Activated B cell treated with CpG ODN at 0.5 μM for 24 hours (primary cell): Measurements from ENCODE around the gene PRR13. TPM values are rescaled to one million over a fixed set of nuclear protein-coding genes. Genes with fewer than 3 reads are reported as not detected.
A peak's percentile ranks its signal among the peaks of the same experiment; 100 is the strongest.
"Not testable (repeated sequence)": the region's sequence is repeated elsewhere in the genome, so short reads cannot be mapped to it uniquely, and the experiment has no call there.

ENCODE experiments used
- ATAC-seq: fragments of 200-7000 bp; cut with Tn5 transposase; one replicate; pipeline ENCODE4 v1.10.0; 2021; ENCODE audit warnings: low read depth, mild to moderate bottlenecking, moderate library complexity
- CTCF ChIA-PET: fragments of 350-600 bp; sonication (Branson Sonifier 250); formaldehyde crosslinking; loops from one replicate; lab custom pipeline; 2021; ENCODE audit warnings: antibody characterized with exemption; lab: Charles Lee
- POLR2A ChIA-PET: fragments of 350-600 bp; sonication (Branson Sonifier 250); formaldehyde crosslinking; loops from one replicate; lab custom pipeline; 2021; ENCODE audit warnings: antibody characterized with exemption; lab: Charles Lee
- DNase-seq: peaks from one replicate; pipeline ENCODE4 v3.0.0; 2022
- H3K27ac Mint-ChIP-seq: one replicate; pipeline ENCODE4 v1.8.0; 2020; ENCODE audit warnings: mixed read lengths
- H3K27me3 Mint-ChIP-seq: one replicate; pipeline ENCODE4 v1.8.0; 2021; ENCODE audit warnings: mixed read lengths
- H3K36me3 Mint-ChIP-seq: one replicate; pipeline ENCODE4 v1.8.0; 2021; ENCODE audit warnings: low read depth, mixed read lengths
- H3K4me1 Mint-ChIP-seq: one replicate; pipeline ENCODE4 v1.8.0; 2021; ENCODE audit warnings: mixed read lengths
- H3K4me3 Mint-ChIP-seq: one replicate; pipeline ENCODE4 v1.8.0; 2020; ENCODE audit warnings: mild to moderate bottlenecking, mixed read lengths
- H3K9me3 Mint-ChIP-seq: one replicate; pipeline ENCODE4 v1.8.0; 2020; ENCODE audit warnings: mixed read lengths
- CTCF ChIP-seq: fragments of 200-600 bp; IDR thresholded peaks from one replicate; pipeline ENCODE4 v1.8.0; 2022; ENCODE audit warnings: antibody characterized with exemption, mild to moderate bottlenecking
- intact Hi-C: fragments of 100-400 bp; cut with micrococcal nuclease; formaldehyde crosslinking; loops from one replicate; pipeline ENCODE4 v1.15.1; 2024
- total RNA-seq: library from RNA; stranded (reverse); gene quantifications from 2 replicates; pipeline ENCODE4 v1.2.3, GENCODE V29; 2022

PRR13 gene
- total RNA-seq, 1 donor from 2014 or later: 266 TPM

DNA sequence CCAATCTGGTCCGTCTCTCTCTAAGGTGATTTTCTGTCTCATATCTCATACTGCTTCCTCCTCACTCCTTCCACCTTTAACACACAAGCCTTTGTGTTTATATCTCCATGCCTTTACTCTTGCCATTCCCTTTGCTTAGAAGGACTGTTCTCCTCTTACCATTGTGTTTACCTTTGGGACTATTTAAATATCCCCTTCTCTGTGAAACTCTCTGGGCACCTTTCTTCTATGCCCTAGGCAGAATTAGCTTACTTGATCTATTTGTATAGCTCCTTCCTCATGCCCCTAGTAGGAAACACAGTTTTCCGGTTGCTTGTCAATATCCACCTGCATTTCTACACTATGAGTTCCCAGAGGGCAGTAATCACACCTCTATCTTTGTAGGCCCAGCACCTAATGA, 21.8 kb upstream of the PRR13 start:
- no peaks in the 10 kb centered on the region for H3K36me3 Mint-ChIP-seq
- DNase-seq: no peak
- CTCF ChIA-PET: interaction anchor here (1.1 to 5.6 kb wide), 3 partner anchors 63 to 75 kb away, joined by 3 to 118 read pairs (median 28); no protein-coding TSS in a partner anchor
- no peak for ATAC-seq
- H3K27ac Mint-ChIP-seq: peak overlapping the region; percentile 70
- H3K27me3 Mint-ChIP-seq: no peaks in the 10 kb centered on the region
- H3K4me3 Mint-ChIP-seq: no peak overlapping the region
- POLR2A ChIA-PET: interaction anchor here (0.5 to 3.5 kb wide), 2 partner anchors 39 to 71 kb away, joined by 3 to 38 read pairs; partner anchors contain the start of gene SP1
- no peaks in the 10 kb centered on the region for H3K9me3 Mint-ChIP-seq
- no peak for TF ChIP-seq CTCF
- intact Hi-C loops: no loop called here
- peaks cover 48% of the 10 kb centered on the region for H3K4me1 Mint-ChIP-seq

- H3K4me1 Mint-ChIP-seq: peaks cover 33% of the 10 kb centered on the region
- intact Hi-C loops, H3K27me3 Mint-ChIP-seq, DNase-seq, H3K36me3 Mint-ChIP-seq, H3K27ac Mint-ChIP-seq, H3K9me3 Mint-ChIP-seq, H3K4me3 Mint-ChIP-seq, ATAC-seq: not testable (repeated sequence)
- ChIA-PET CTCF (interaction anchor here (1.6 to 5.6 kb wide), 6 partner anchors 43 to 101 kb away, joined by 3 to 118 read pairs (median 22); partner anchors contain the start of genes AAAS, NPFF and SP1), POLR2A (interaction anchor here (0.7 to 3.5 kb wide), 3 partner anchors 42 to 97 kb away, joined by 8 to 38 read pairs (median 8); partner anchors contain the start of gene SP1)
Measured at GRCh38 chr12:53422247-53422646, 19.3 kb upstream of the PRR13 start.

GRCh38 chr12:53423597-53423996, 17.9 kb upstream of the PRR13 start, which contains the start of gene AMHR2:
Gene AMHR2 (plus strand): TSS chr12:53423855. CDS start chr12:53423935, 80 bp downstream.
- no peaks in the 10 kb centered on the region for H3K36me3 Mint-ChIP-seq
- H3K27me3 Mint-ChIP-seq: no peaks in the 10 kb centered on the region
- TF ChIP-seq CTCF: no peak
- no peak within 1 kb of the TSS for H3K27ac Mint-ChIP-seq
- H3K4me3 Mint-ChIP-seq: no peak within 1 kb of the TSS
- CTCF ChIA-PET: interaction anchor here (0.9 to 5.6 kb wide), 5 partner anchors 54 to 102 kb away, joined by 3 to 118 read pairs (median 6); partner anchors contain the start of gene AAAS
- POLR2A ChIA-PET: interaction anchor here (1.8 kb wide), 1 partner anchor 72 kb away, joined by 8 read pairs; no protein-coding TSS in a partner anchor
- H3K4me1 Mint-ChIP-seq: peaks cover 21% of the 10 kb centered on the region
- intact Hi-C loops: no loop called here
- no peak for ATAC-seq
- DNase-seq: no peak
- H3K9me3 Mint-ChIP-seq: no peaks in the 10 kb centered on the region

DNA sequence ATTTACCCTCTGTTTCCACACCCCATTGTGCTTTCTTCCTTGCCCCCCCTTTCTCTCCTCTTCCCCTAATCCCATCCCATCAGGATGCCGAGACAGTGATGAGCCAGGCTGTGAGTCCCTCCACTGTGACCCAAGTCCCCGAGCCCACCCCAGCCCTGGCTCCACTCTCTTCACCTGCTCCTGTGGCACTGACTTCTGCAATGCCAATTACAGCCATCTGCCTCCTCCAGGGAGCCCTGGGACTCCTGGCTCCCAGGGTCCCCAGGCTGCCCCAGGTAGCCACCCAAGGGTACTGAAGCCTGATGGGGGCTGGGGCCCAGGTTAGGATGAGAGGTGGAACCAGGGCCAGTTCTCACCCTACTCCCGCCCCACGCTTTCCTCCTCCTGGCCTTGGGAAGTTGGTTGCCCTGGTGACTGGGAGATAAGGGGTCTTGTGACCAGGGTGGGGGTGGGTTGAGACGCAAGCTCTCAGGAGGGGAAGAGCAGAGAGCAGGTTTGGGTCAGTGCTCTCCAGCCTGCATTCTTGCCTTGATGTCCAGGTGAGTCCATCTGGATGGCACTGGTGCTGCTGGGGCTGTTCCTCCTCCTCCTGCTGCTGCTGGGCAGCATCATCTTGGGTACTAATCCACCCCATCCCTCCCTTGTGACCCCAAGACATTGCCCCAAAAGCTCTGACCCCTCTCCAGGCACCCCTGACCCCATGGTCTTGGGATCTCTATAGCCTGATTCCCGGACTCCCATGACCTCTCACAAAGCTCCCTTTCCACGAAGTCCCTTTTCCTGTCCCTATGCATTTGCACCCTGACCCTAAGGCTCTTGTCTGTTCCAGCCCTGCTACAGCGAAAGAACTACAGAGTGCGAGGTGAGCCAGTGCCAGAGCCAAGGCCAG, 16.7 kb upstream of the PRR13 start:
- Mint-ChIP-seq H3K4me3 (no peak overlapping the region), H3K4me1 (peaks cover 11% of the 10 kb centered on the region), H3K27ac (no peak overlapping the region), H3K36me3 (no peaks in the 10 kb centered on the region), H3K9me3 (no peaks in the 10 kb centered on the region), H3K27me3 (no peaks in the 10 kb centered on the region)
- CTCF ChIA-PET: interaction anchor here (0.7 to 5.6 kb wide), 3 partner anchors 72 to 196 kb away, joined by 3 to 118 read pairs (median 9); no protein-coding TSS in a partner anchor
- POLR2A ChIA-PET: interaction anchor here (0.6 to 1.1 kb wide), 2 partner anchors 10 to 44 kb away, joined by 3 to 6 read pairs; no protein-coding TSS in a partner anchor
- intact Hi-C loops: no loop called here
- DNase-seq (no peak), ATAC-seq (no peak)
- TF ChIP-seq CTCF: no peak

DNA sequence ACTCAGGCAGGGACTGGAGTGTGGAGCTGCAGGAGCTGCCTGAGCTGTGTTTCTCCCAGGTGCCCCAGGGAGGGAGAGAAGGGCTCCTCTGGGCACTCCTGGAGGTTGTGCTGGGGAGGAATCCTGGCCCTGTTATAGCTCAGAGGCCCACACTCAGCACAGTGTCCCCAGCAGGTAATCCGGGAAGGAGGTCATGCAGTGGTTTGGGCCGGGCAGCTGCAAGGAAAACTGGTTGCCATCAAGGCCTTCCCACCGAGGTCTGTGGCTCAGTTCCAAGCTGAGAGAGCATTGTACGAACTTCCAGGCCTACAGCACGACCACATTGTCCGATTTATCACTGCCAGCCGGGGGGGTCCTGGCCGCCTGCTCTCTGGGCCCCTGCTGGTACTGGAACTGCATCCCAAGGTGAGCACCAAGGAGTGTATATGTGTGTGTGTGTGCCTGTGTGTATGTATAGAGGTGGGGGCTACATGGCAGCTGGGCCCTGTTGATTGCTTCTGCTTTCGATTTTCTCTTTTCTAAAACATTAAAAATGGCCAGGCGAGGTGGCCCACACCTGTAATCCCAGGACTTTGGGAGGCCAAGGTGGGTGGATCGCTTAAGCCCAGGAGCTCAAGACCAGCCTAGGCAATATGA, 15.9 kb upstream of the PRR13 start:
- Mint-ChIP-seq H3K27ac (no peak overlapping the region), H3K4me1 (peaks cover 7% of the 10 kb centered on the region), H3K9me3 (no peaks in the 10 kb centered on the region), H3K36me3 (no peaks in the 10 kb centered on the region), H3K27me3 (no peaks in the 10 kb centered on the region), H3K4me3 (no peak overlapping the region)
- CTCF ChIA-PET: interaction anchor here (1.8 kb wide), 1 partner anchor 73 kb away, joined by 9 read pairs; no protein-coding TSS in a partner anchor
- no peak for DNase-seq
- intact Hi-C loops: no loop called here
- TF ChIP-seq CTCF: no peak
- POLR2A ChIA-PET: interaction anchor here (1.1 kb wide), 1 partner anchor 10 kb away, joined by 3 read pairs; no protein-coding TSS in a partner anchor
- no peak for ATAC-seq
